HCT116 (cell line): ENCODE measurements around the gene TSR1. TPM values are rescaled to one million over a fixed set of nuclear protein-coding genes. Genes with fewer than 3 reads are reported as not detected.

ENCODE experiments used
- ATAC-seq: fragments of 200-7000 bp; cut with Tn5 transposase; 2 replicates; pipeline ENCODE4 v1.9.1; 2020; ENCODE audit warnings: mild to moderate bottlenecking, moderate library complexity
- BruUV-seq: library from RNA; stranded (reverse); fragments of 400-500 nt; replicated peaks from 2 replicates; lab custom pipeline; 2021; lab: Mats Ljungman, UMichigan
- CTCF ChIA-PET: fragments of 300-600 bp; sonication (Branson Sonifier 250); formaldehyde crosslinking; loops from one replicate; lab custom pipeline; 2021; ENCODE audit warnings: antibody characterized with exemption; lab: Charles Lee
- POLR2A ChIA-PET: fragments of 300-600, 350-600 bp; sonication (Branson Sonifier 250); formaldehyde crosslinking; loops from one replicate; lab custom pipeline; 2021; ENCODE audit warnings: antibody characterized with exemption; lab: Charles Lee
- RAD21 ChIA-PET, 2 experiments: fragments of 300-600 bp; sonication (Branson Sonifier 250); formaldehyde crosslinking; loops; one replicate each; lab custom pipeline; 2023; ENCODE audit warnings: low total read pairs in 2 of 2; ENCODE audit not compliant: uncharacterized antibody in 2 of 2, unreplicated experiment in 2 of 2, low non-redundant PET in 1 of 2; lab: Charles Lee
- DNase-seq: peaks from one replicate; pipeline ENCODE4 v3.0.0-alpha.2; 2010; ENCODE audit warnings: low read depth, low spot score
- H2AFZ ChIP-seq: fragments of 200-600 bp; shearing (Covaris generic), sonication (generic); 2 replicates; pipeline ENCODE4 v1.6.1; 2017; ENCODE audit warnings: low read depth, mixed run types, mixed read lengths, antibody characterized with exemption, low read length; ENCODE audit not compliant: poor library complexity, severe bottlenecking
- H3K27ac ChIP-seq: 2 replicates; pipeline ENCODE4 v1.5.1; 2012; ENCODE audit warnings: low read depth, low read length
- H3K27me3 ChIP-seq: fragments of 200-600 bp; sonication (generic); 2 replicates; pipeline ENCODE4 v1.6.1; 2016; ENCODE audit warnings: mixed run types, low read length, mixed read lengths; ENCODE audit not compliant: insufficient read depth
- H3K36me3 ChIP-seq, 2 experiments: fragments of 200-500 bp in 1 of 2; fragments of 200-600 bp in 1 of 2; sonication (Bioruptor generic) in 1 of 2; sonication (generic) in 1 of 2; 2 replicates each; pipeline versions ENCODE4 v1.5.1 to v1.6.1; 2014 to 2016; ENCODE audit warnings: low read length in 2 of 2, inconsistent platforms in 1 of 2, mixed read lengths in 1 of 2, mixed run types in 1 of 2; ENCODE audit not compliant: insufficient read depth in 2 of 2, control insufficient read depth in 1 of 2
- H3K4me1 ChIP-seq, 2 experiments: fragments of 200-600 bp in 1 of 2; sonication (generic) in 1 of 2; 2 replicates each; pipeline versions ENCODE4 v1.5.1 to v1.6.1; 2012 to 2017; ENCODE audit warnings: low read length in 2 of 2, inconsistent platforms in 1 of 2, mild to moderate bottlenecking in 1 of 2, mixed read lengths in 1 of 2, mixed run types in 1 of 2, moderate library complexity in 1 of 2; ENCODE audit not compliant: insufficient read depth in 2 of 2, control insufficient read depth in 1 of 2
- H3K4me2 ChIP-seq: fragments of 200-600 bp; sonication (generic); 2 replicates; pipeline ENCODE4 v1.6.1; 2017; ENCODE audit warnings: mixed run types, low read length, mixed read lengths
- H3K4me3 ChIP-seq, 2 experiments: fragments of 200-600 bp in 1 of 2; sonication (generic) in 1 of 2; replicated peaks in 1 of 2; 2 replicates each; pipeline ENCODE4 v1.5.1; 2011 to 2016; ENCODE audit warnings: low read length in 2 of 2, control low read depth in 1 of 2, low read depth in 1 of 2, mild to moderate bottlenecking in 1 of 2, mixed read lengths in 1 of 2, mixed run types in 1 of 2
- H3K79me2 ChIP-seq: fragments of 200-600 bp; sonication (generic); 2 replicates; pipeline ENCODE4 v1.6.1; 2017; ENCODE audit warnings: mild to moderate bottlenecking, mixed run types, low read length, moderate library complexity, mixed read lengths; ENCODE audit not compliant: insufficient read depth
- H3K9ac ChIP-seq: fragments of 200-600 bp; sonication (generic); 2 replicates; pipeline ENCODE4 v1.6.1; 2016; ENCODE audit warnings: low read length, mixed read lengths
- H3K9me2 ChIP-seq: fragments of 200-600 bp; sonication (generic), shearing (Covaris generic); 2 replicates; pipeline ENCODE4 v1.6.1; 2017; ENCODE audit warnings: mixed run types, mild to moderate bottlenecking, moderate library complexity; ENCODE audit not compliant: insufficient read depth
- H3K9me3 ChIP-seq, 2 experiments: fragments of 200-500 bp in 1 of 2; fragments of 200-600 bp in 1 of 2; sonication (Bioruptor generic) in 1 of 2; sonication (generic) in 1 of 2; 2 replicates each; pipeline ENCODE4 v1.6.1; 2014 to 2017; ENCODE audit warnings: low read length in 2 of 2, mixed read lengths in 2 of 2, inconsistent platforms in 1 of 2, low read depth in 1 of 2, mild to moderate bottlenecking in 1 of 2, mixed run types in 1 of 2, moderate library complexity in 1 of 2; ENCODE audit not compliant: control insufficient read depth in 1 of 2, insufficient read depth in 1 of 2
- H4K20me1 ChIP-seq: fragments of 200-600 bp; sonication (generic), shearing (Covaris generic); 2 replicates; pipeline ENCODE4 v1.6.1; 2017; ENCODE audit warnings: mixed run types, mild to moderate bottlenecking, moderate library complexity; ENCODE audit not compliant: insufficient read depth
- CBX3 ChIP-seq: IDR thresholded peaks from 2 replicates; pipeline ENCODE4 v1.6.1; 2012; ENCODE audit warnings: low read depth
- CEBPB ChIP-seq: IDR thresholded peaks from 2 replicates; pipeline ENCODE4 v1.6.1; 2012; ENCODE audit warnings: low read depth
- EGR1 ChIP-seq: IDR thresholded peaks from 2 replicates; pipeline ENCODE4 v1.6.1; 2012; ENCODE audit warnings: low read depth
- ELF1 ChIP-seq: IDR thresholded peaks from 2 replicates; pipeline ENCODE4 v1.6.1; 2012; ENCODE audit warnings: low read depth, borderline replicate concordance
- EZH2phosphoT487 ChIP-seq: fragments of 200-600 bp; IDR thresholded peaks from 2 replicates; pipeline ENCODE4 v1.6.1; 2018; ENCODE audit warnings: antibody characterized with exemption, borderline replicate concordance
- FOSL1 ChIP-seq: IDR thresholded peaks from 2 replicates; pipeline ENCODE4 v1.6.1; 2012; ENCODE audit warnings: low read depth
- POLR2A ChIP-seq: IDR thresholded peaks from 2 replicates; pipeline ENCODE4 v1.7.0; 2011; ENCODE audit warnings: borderline replicate concordance; ENCODE audit not compliant: insufficient read depth, insufficient read length; ENCODE audit errors: extremely low read depth
- POLR2AphosphoS5 ChIP-seq: IDR thresholded peaks from 2 replicates; pipeline ENCODE4 v1.6.1; 2011; ENCODE audit warnings: mild to moderate bottlenecking, low read depth, low read length, moderate library complexity
- RAD21 ChIP-seq: IDR thresholded peaks from 2 replicates; pipeline ENCODE4 v1.6.1; 2012; ENCODE audit warnings: low read depth, mild to moderate bottlenecking
- REST ChIP-seq: IDR thresholded peaks from 2 replicates; pipeline ENCODE4 v1.6.1; 2012; ENCODE audit warnings: low read depth
- SP1 ChIP-seq: IDR thresholded peaks from 2 replicates; pipeline ENCODE4 v1.6.1; 2012; ENCODE audit warnings: low read depth
- TCF7L2 ChIP-seq: IDR thresholded peaks from 2 replicates; pipeline ENCODE4 v1.7.0; 2011; ENCODE audit warnings: borderline replicate concordance, inconsistent platforms; ENCODE audit not compliant: insufficient read depth, insufficient read length; ENCODE audit errors: extremely low read depth
- ZBTB33 ChIP-seq: IDR thresholded peaks from 2 replicates; pipeline ENCODE4 v1.6.1; 2011; ENCODE audit warnings: mild to moderate bottlenecking, low read length, moderate library complexity; ENCODE audit not compliant: insufficient replicate concordance; ENCODE audit errors: extremely low read depth
- ZFX ChIP-seq: fragments of 450-650 bp; IDR thresholded peaks from 2 replicates; pipeline ENCODE4 v1.6.1; 2017
- intact Hi-C: fragments of 100-400 bp; cut with micrococcal nuclease; formaldehyde crosslinking; loops from 2 replicates; pipeline ENCODE4 v1.10.0; 2022
- total RNA-seq: library from RNA; stranded (reverse); gene quantifications from one replicate; pipeline ENCODE4 v1.2.1, GENCODE V29; 2021; ENCODE audit not compliant: unreplicated experiment
- TF ChIP-seq, protein P1 (sequence below): IDR thresholded peaks from 2 replicates; pipeline ENCODE4 v1.6.1; 2012
- TF ChIP-seq, protein P2 (sequence below), 3 experiments: fragments of 200-600 bp in 1 of 3; sonication (generic) in 1 of 3; IDR thresholded peaks in 2 of 3; conservative IDR thresholded peaks in 1 of 3; 2 replicates each; pipeline ENCODE4 v1.5.1; 2012 to 2017; ENCODE audit warnings: low read depth in 2 of 3, low read length in 2 of 3, antibody characterized with exemption in 1 of 3, borderline replicate concordance in 1 of 3, control low read depth in 1 of 3, mild to moderate bottlenecking in 1 of 3, mixed read lengths in 1 of 3, mixed run types in 1 of 3, moderate library complexity in 1 of 3; ENCODE audit not compliant: insufficient read depth in 1 of 3

The TSR1 gene
- total RNA-seq, 1 experiment from 2014 or later: 77.2 TPM

DNA sequence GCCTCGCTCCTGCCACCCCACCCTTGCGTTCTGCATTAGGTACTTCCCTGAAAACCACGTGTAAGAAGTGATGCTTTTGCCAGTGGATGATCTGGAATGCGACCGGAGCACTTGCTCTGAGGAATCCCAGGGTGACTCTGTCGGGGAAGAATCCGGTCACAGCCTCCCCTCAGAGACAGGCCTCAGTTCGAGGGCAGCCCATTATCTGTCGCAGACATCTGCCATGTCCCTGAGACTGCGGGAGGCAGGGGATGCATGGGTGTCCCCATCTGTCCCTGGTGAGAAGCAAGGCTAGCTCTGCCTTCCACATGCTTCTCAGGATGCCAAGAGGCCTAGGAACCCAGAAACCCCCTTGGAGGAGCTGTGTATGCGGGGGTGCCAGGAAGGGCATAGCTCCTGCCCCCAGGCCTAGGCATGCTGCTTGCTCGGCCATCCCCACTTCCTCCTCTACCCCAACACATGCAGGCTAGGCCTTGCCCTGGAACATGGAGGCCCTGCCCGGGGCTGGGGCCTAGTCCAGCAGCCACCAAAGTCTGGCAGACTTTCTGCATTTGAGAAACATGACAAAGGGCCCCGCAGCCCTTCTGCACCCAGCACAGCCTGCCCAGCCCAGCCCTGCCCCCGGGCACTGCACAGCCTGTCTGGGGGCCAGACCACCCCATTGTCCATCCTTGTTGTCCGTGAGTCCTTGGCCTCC is 44.1 kb upstream of the TSR1 start:
- ATAC-seq (no peak), DNase-seq (no peak)
- ChIA-PET RAD21 (no interaction called here), POLR2A (interaction anchor here (1.5 kb wide), 1 partner anchor 36 kb away, joined by 3 read pairs; no protein-coding TSS in a partner anchor), CTCF (interaction anchor here (6.3 kb wide), 1 partner anchor 37 kb away, joined by 351 read pairs; no protein-coding TSS in a partner anchor)
- Histone ChIP-seq H2AFZ (no peak overlapping the region), H3K4me3 (no peak overlapping the region), H3K79me2 (no peaks in the 10 kb centered on the region), H3K4me2 (no peak overlapping the region), H3K9ac (no peak overlapping the region), H3K9me3 (no peaks in the 10 kb centered on the region), H3K27ac (no peak overlapping the region), H3K36me3 (peaks cover 2 to 3% of the 10 kb centered on the region in 2 experiments; a peak in 3 of 4 replicates), H4K20me1 (no peaks in the 10 kb centered on the region), H3K9me2 (no peaks in the 10 kb centered on the region), H3K27me3 (no peaks in the 10 kb centered on the region), H3K4me1 (peaks cover 0 to 8% of the 10 kb centered on the region in 2 experiments; a peak in 1 of 4 replicates)
- intact Hi-C loops: no loop called here
- TF ChIP-seq, protein P1, sequence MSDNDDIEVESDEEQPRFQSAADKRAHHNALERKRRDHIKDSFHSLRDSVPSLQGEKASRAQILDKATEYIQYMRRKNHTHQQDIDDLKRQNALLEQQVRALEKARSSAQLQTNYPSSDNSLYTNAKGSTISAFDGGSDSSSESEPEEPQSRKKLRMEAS: no peak
- TF ChIP-seq ELF1 (no peak), REST (no peak), SP1 (no peak), POLR2AphosphoS5 (no peak), ZFX (no peak), FOSL1 (no peak), EZH2phosphoT487 (no peak), RAD21 (no peak), EGR1 (no peak), CBX3 (no peak), TCF7L2 (no peak), ZBTB33 (no peak), POLR2A (no peak), CEBPB (no peak)
- TF ChIP-seq, protein P2, sequence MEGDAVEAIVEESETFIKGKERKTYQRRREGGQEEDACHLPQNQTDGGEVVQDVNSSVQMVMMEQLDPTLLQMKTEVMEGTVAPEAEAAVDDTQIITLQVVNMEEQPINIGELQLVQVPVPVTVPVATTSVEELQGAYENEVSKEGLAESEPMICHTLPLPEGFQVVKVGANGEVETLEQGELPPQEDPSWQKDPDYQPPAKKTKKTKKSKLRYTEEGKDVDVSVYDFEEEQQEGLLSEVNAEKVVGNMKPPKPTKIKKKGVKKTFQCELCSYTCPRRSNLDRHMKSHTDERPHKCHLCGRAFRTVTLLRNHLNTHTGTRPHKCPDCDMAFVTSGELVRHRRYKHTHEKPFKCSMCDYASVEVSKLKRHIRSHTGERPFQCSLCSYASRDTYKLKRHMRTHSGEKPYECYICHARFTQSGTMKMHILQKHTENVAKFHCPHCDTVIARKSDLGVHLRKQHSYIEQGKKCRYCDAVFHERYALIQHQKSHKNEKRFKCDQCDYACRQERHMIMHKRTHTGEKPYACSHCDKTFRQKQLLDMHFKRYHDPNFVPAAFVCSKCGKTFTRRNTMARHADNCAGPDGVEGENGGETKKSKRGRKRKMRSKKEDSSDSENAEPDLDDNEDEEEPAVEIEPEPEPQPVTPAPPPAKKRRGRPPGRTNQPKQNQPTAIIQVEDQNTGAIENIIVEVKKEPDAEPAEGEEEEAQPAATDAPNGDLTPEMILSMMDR (IDR thresholded peaks at IDR 0.05 in 2 of 3, conservative IDR thresholded peaks at IDR 0.05 in 1 of 3; ENCODE audit: borderline replicate concordance in 1 of 3, insufficient read depth in 1 of 3, low read depth in 2 of 3, low read length in 2 of 3): no peak
- TSS peak; percentile 45 for BruUV-seq
